GM12864 (cell line): Measurements from ENCODE around the gene CDA.

Experiments
- DNase-seq: peaks from one replicate; pipeline ENCODE4 v3.0.0-alpha.2; 2011; ENCODE audit warnings: low read depth
- H3K4me3 ChIP-seq: 2 replicates; pipeline ENCODE4 v1.5.1; 2011; ENCODE audit warnings: mild to moderate bottlenecking, low read depth, low read length, control low read depth
- CTCF ChIP-seq: IDR thresholded peaks from 2 replicates; pipeline ENCODE4 v1.5.1; 2011; ENCODE audit warnings: low read depth, mild to moderate bottlenecking, moderate library complexity, low read length, control low read depth, inconsistent platforms; ENCODE audit errors: missing control alignments

CDA gene

GRCh38 chr1:20634065-20634593 is 45.2 kb downstream of the CDA start:
- DNase-seq, result no peak
- peak overlapping the region; percentile 84 for H3K4me3 ChIP-seq
- no peak for TF ChIP-seq CTCF

DNA sequence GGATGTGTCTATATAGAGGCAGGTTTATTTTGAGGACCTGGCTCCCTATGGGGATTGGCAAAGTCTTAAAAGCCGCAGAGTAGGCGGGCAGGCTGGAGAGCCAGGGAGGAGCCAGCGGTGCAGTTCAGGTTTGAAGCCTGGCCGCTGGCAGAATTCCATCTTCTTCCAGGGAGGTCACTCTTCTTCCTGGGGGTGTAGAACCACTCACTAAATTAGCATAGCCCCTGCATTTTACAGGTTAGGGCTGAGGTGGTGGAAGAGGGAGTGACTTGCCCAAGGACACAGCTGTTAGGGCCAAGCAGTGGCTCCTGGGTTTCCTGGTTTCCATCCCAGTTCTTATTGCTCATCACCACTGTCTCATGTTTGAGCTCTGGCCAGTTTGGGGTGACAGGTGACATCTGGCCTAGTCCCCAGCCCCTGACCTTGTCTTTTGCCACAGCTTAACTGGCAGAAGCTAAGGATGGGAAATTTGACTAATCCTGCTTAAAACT is 45.7 kb downstream of the CDA start:
- no peak overlapping the region for H3K4me3 ChIP-seq
- no peak for DNase-seq
- no peak for TF ChIP-seq CTCF

DNA sequence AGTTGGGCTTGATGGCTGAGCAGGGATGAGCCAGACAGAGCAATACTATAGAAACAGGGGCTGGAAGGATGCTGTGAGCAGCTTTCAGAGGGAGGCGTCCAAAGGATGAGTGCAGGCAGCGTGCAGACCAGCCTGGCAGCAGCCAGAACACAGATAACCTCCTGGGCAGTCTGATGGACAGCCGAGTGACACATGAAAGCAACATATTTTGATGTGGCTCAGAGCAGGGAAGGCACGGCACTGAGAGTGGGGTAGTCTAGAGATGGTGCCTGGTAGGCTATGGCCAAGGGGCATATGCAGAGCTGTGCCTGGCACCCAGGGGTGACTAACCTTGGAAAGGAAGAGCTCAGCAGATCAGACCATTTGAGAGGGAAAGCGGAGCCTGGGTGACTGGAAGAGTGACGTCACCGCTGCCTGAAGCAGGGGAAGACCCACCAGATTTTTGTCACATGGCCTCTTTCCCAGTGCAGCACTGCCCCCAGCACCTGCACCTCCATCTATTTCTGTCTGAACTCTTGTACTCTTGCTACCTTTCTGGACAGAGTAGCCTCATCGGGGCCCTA is 48.0 kb downstream of the CDA start:
- DNase-seq, result no peak
- TF ChIP-seq CTCF, result no peak
- no peak overlapping the region for H3K4me3 ChIP-seq

DNA sequence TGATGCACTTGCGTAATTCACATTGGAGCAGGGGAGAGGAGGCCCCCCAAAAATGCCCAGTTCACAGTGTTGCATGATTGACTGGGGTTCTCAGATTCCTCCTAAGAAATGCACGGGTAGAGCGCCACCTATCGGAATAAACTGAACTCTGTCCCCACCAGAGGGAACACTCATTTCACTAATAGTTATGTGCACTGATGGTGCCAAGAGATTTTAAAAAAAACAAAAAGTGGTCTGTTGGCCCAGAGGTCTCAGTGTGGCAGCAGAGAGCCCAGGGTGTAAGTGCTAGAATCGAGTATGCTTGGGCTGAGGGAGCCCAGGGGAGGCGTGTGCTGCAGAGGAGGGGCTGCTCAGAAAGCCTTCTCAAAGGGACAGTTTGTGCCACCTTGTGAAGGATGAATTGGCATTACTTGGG is 51.3 kb downstream of the CDA start:
- DNase-seq, result no peak
- peak; percentile 82 for TF ChIP-seq CTCF
- no peak overlapping the region for H3K4me3 ChIP-seq

GRCh38 chr1:20641975-20642374 is 53.1 kb downstream of the CDA start:
- no peak for DNase-seq
- TF ChIP-seq CTCF, result no peak
- no peak overlapping the region for H3K4me3 ChIP-seq

GRCh38 chr1:20643080-20643479 is 54.2 kb downstream of the CDA start:
- no peak for DNase-seq
- H3K4me3 ChIP-seq, result no peak overlapping the region
- TF ChIP-seq CTCF, result no peak

- no peak overlapping the region for H3K4me3 ChIP-seq
- TF ChIP-seq CTCF, result no peak
- DNase-seq, result no peak
These were observed 55.5 kb downstream of the CDA start for GRCh38 chr1:20644416-20644815.
